WI38 (cell line): ENCODE results near the gene EBF3.

Experiments
- H3K4me3 ChIP-seq: 2 replicates; pipeline ENCODE4 v1.5.1; 2011; ENCODE audit warnings: low read depth, mild to moderate bottlenecking, control low read depth, low read length
- TF ChIP-seq, protein P1 (sequence below): IDR thresholded peaks from 2 replicates; pipeline ENCODE4 v1.5.1; 2012; ENCODE audit warnings: low read depth, mild to moderate bottlenecking, control low read depth, low read length

EBF3 gene

DNA sequence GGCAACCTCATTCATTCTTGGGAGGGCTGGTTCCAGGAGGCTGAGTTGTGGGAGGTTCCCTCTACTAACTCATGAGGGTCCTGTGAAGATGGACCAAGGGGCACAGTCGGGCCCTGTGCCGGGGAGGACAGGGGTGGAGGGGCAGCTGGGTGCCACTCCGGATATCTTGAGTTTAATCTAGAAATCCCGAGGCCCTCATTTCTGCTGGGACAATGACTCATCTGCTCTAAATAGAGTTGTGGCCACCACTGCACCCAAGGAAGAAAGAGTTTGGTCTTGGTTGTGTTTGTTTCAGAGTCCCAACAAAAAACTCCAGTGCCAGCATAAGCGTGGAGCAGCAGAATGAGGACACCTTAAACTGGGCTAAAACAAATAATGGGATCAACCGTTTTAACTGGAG is 82.4 kb downstream of the EBF3 start:
- TF ChIP-seq, protein P1, sequence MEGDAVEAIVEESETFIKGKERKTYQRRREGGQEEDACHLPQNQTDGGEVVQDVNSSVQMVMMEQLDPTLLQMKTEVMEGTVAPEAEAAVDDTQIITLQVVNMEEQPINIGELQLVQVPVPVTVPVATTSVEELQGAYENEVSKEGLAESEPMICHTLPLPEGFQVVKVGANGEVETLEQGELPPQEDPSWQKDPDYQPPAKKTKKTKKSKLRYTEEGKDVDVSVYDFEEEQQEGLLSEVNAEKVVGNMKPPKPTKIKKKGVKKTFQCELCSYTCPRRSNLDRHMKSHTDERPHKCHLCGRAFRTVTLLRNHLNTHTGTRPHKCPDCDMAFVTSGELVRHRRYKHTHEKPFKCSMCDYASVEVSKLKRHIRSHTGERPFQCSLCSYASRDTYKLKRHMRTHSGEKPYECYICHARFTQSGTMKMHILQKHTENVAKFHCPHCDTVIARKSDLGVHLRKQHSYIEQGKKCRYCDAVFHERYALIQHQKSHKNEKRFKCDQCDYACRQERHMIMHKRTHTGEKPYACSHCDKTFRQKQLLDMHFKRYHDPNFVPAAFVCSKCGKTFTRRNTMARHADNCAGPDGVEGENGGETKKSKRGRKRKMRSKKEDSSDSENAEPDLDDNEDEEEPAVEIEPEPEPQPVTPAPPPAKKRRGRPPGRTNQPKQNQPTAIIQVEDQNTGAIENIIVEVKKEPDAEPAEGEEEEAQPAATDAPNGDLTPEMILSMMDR = no peak
- H3K4me3 ChIP-seq = no peak overlapping the region

DNA sequence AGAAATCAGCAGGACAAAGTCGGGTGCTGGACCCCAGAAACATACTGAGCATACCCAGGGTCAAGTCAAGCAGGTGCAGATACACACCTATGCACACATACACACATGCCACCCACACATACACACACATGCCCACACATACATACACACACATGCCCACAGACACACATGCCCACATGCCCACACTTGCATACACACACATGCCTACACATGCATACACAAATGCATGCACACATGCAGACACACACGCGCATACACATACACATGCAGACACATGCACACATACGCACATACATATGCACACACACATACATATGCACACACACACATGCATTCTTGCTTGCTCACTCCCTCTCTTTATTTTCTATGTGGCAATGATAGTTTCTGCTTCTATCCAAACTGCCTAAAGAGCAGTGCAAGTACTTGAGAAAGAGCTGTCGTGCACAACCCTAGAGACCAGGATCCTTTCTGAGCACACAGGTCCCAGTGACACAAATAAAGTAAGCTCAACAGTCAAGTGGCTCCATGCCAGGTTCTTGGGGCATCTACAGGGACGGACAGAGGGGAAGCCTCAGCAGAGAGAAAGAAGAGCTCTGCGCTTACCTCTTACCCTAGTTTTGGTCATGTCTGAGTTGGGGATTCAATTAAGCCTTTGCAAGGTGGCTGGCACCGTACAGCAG is 83.7 kb downstream of the EBF3 start:
- H3K4me3 ChIP-seq = no peak overlapping the region

DNA sequence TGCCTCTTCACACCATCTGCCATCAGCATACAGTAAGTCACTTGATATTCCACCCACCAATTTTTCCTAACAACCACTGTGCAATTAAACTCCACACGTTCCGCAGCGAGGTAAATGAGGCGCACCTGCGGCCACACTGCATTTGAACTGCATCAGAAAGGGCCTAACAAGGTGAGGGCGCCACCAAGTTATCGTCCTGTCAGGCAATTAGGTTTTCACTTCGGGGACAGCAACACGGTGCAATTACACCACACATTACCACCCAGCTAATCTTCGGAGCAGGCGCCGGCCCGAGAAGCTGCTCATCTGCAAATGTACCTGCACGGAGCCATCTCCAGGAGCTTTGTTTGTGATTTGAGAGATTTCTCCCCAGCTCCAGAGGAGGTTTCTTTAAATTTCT is 84.4 kb downstream of the EBF3 start:
- TF ChIP-seq, protein P1 = no peak
- no peak overlapping the region for H3K4me3 ChIP-seq

More for the DNA sequence above, 83.7 kb downstream of the EBF3 start:
- TF ChIP-seq, protein P1 = no peak

DNA sequence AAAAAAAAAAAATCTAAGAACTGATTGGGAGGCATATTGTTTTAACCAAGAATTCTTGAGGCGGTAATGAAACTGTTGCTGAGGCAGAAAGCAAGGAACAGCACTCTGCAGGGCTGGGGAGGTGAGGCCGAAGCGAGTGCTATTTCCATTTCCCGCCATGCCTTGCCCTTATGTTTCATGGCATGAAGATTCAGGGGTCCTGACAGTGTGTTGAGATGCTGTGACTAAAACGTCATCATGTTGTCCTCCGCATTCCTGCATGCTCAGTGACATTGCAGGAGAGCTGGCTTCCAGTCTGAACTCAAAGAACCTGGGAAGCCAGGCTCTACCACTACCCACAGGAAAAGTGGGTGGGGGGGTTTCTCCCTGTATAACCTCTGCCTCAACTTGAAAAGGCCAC is 85.2 kb downstream of the EBF3 start:
- no peak overlapping the region for H3K4me3 ChIP-seq
- TF ChIP-seq, protein P1 = no peak

DNA sequence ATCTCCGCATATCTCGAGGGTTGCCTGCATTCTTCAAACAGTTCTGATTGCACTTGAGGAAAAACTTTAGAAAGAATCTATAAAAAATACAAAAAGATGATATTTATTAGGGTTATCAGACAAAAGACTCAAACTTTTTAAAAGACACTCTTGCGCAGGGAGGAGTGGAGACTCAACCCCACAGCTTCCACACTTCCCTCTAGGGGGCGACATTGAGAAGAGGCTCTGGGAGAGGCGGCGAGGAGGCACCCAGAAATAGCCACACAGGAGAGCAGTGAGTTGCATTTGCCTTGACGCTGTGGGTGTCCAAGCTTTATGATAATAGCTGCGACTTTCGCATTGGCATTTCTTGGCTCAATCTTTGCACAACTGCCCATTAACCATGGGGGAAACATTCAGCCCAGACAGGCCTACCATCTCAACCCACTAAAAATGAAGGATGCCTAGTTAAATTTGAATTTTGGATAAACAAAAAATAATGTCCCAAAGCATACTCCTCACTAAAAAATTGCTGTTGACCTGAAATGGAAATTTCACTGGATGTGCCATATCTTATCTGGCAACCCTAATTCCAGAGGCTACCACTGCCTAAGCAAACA is 86.2 kb downstream of the EBF3 start:
- TF ChIP-seq, protein P1 = no peak

DNA sequence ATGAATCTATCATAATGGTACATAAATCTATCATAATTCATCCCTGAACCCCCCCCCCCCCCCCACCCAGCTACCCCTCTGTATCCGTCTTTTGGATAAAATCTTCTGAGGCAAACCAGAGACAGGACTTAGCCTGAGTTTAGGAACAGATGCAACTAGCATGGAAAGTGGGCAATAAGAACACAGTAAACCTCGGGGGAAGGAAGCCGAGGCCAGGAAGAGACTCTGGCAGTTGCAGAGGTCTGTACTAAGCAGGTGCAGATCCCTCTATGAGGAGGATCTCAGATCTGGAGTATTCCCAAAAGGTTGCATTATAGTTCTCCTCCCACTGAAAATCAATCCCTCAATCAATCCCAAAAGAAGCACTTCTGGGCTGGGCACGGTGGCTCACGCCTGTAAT is 87.2 kb downstream of the EBF3 start:
- TF ChIP-seq, protein P1 = no peak

More for the DNA sequence above, 86.2 kb downstream of the EBF3 start:
- no peak overlapping the region for H3K4me3 ChIP-seq

DNA sequence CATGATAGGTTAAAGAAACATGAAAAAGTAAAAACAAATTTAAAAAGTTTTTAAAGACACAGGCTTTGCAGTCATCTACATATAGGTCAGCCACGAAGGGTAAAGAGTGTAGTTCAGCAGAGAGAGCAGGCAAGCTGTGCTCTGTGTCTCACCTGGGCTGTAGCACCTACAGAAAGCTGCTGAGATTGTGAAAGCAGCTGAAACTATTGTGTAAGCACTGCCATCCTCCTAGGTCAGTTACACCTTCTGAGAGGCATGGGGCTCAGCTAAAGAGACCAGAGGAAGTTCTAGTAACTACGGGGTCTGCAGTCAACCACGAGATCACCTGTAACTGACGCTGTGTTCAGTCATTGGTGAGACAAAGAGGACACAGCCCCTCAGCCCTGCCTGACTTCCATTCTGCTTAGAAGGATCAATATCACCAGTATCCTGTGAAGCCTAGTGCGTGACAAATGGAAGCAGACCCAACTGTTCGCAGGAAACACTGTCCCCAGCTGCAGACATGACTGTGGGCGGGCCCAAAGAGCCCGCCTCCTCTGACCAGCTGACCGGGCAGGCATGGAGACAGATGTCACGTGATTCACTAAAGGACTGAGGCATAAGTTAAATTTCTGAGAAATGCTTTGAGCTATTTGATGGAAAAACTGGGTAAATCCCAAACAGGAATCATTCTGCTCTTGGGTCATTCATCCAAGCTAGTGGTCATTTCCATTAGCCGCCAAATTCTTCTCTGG is 87.9 kb downstream of the EBF3 start:
- H3K4me3 ChIP-seq = no peak overlapping the region
- TF ChIP-seq, protein P1 = no peak

More for the DNA sequence above, 87.2 kb downstream of the EBF3 start:
- H3K4me3 ChIP-seq = no peak overlapping the region
